ENCODE results near the gene NFKB1.
"Not testable (repeated sequence)": the region's sequence is repeated elsewhere in the genome, so short reads cannot be mapped to it uniquely, and the experiment has no call there.

The NFKB1 gene, protein sequence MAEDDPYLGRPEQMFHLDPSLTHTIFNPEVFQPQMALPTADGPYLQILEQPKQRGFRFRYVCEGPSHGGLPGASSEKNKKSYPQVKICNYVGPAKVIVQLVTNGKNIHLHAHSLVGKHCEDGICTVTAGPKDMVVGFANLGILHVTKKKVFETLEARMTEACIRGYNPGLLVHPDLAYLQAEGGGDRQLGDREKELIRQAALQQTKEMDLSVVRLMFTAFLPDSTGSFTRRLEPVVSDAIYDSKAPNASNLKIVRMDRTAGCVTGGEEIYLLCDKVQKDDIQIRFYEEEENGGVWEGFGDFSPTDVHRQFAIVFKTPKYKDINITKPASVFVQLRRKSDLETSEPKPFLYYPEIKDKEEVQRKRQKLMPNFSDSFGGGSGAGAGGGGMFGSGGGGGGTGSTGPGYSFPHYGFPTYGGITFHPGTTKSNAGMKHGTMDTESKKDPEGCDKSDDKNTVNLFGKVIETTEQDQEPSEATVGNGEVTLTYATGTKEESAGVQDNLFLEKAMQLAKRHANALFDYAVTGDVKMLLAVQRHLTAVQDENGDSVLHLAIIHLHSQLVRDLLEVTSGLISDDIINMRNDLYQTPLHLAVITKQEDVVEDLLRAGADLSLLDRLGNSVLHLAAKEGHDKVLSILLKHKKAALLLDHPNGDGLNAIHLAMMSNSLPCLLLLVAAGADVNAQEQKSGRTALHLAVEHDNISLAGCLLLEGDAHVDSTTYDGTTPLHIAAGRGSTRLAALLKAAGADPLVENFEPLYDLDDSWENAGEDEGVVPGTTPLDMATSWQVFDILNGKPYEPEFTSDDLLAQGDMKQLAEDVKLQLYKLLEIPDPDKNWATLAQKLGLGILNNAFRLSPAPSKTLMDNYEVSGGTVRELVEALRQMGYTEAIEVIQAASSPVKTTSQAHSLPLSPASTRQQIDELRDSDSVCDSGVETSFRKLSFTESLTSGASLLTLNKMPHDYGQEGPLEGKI

DNA sequence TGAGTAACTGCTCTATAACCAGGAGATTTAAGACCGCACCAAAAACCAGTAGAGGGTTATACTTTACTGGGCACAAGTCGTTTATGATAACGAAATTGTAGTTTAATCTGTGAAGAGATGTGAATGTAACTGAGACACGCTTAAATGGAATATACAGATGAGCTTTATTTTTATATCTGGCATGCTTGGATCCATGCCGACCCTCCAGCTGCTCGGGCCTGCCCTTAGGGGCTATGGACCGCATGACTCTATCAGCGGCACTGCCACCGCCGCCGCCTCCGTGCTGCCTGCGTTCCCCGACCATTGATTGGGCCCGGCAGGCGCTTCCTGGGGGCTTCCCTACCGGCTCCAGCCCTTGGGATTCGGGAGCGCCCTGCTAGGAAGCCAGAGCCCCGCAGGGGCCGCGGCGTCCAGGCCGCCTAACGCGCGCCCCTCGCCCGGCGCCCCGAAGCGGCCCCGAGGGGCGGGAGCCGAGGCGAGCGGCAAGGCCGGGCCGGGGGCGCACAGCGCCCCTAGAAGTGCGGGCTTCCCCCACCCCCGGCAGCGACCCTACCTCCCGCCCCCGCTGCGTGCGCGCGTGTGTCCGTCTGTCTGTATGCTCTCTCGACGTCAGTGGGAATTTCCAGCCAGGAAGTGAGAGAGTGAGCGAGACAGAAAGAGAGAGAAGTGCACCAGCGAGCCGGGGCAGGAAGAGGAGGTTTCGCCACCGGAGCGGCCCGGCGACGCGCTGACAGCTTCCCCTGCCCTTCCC is at the start of gene NFKB1:
TSS of gene NFKB1 (plus strand) at position 664 of the 751 bp plus-strand sequence. CDS start 24,160 bp downstream, outside the sequence.
- DNase-seq = peak; percentile 93

GRCh38 chr4:102452854-102453253 is 48.3 kb upstream of the NFKB1 start:
- no peak for DNase-seq

DNA sequence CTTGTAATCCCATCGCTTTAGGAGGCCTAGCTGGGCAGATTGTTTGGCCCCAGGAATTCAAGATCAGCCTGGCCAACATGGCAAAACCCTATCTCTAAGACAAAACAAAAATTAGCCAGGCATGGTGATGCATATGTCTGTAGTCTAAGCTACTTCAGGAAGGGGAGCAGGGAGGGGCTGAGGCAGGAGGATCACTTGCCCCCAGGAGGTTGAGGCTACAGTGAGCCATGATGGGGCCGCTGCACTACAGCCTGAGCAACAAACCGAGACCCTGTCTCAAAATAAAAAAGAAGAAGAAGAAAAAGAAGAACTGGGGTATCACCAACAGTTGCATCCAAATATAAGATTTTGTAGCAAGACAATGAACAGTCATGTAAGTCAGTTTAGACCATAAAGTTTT is 47.3 kb upstream of the NFKB1 start:
- no peak for DNase-seq

- no peak for DNase-seq
Observed at GRCh38 chr4:102454268-102454667, 46.9 kb upstream of the NFKB1 start.

DNA sequence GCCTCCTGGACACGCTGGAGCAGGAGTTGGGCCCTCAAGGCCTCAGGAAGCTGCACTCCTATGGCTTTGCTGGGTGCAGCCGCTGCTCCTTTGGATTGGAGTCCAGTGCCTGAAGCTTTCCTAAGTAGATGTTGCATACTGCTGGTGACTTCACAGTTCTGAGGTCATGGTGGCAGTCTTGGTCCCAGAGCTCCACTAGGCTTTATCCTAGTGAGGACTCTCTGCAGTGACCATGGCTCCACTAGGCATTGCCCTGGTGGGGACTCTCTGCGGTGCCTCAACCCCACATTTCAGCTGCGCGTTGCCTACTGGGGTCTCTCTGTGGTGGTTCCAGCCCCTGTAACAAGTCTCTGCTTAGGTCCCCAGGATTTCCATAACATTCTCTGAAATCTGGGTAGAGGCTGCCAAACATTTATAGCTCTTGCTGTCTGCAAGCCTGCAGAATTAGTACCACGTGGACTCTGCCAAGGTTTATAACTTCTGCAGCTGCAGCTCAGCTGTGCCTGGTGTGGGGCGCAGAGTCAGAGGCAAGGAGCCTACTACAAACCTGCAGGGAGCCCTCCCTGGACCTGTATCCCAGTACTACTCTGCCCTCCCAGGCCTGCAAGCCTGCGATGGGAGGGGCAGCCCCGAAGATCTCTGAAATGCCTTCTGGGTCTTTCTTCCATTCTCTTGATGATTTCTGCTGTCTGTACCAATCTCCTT is 46.0 kb upstream of the NFKB1 start:
- DNase-seq = no peak

GRCh38 chr4:102455750-102456149 is 45.4 kb upstream of the NFKB1 start:
- DNase-seq = no peak

GRCh38 chr4:102466298-102466697 is 34.9 kb upstream of the NFKB1 start:
- no peak for DNase-seq

GRCh38 chr4:102469806-102470205 is 31.4 kb upstream of the NFKB1 start:
- no peak for DNase-seq

- no peak for DNase-seq
Observed at GRCh38 chr4:102472441-102473013, 28.6 kb upstream of the NFKB1 start.

GRCh38 chr4:102473476-102473875 is 27.7 kb upstream of the NFKB1 start:
- no peak for DNase-seq

- DNase-seq = no peak
Observed at GRCh38 chr4:102474736-102475504, 26.2 kb upstream of the NFKB1 start.

- DNase-seq = no peak
Observed at GRCh38 chr4:102477657-102478056, 23.5 kb upstream of the NFKB1 start.

GRCh38 chr4:102478186-102478585 is 23.0 kb upstream of the NFKB1 start:
- no peak for DNase-seq

GRCh38 chr4:102479832-102480231 is 21.3 kb upstream of the NFKB1 start:
- not testable (repeated sequence) for DNase-seq

DNA sequence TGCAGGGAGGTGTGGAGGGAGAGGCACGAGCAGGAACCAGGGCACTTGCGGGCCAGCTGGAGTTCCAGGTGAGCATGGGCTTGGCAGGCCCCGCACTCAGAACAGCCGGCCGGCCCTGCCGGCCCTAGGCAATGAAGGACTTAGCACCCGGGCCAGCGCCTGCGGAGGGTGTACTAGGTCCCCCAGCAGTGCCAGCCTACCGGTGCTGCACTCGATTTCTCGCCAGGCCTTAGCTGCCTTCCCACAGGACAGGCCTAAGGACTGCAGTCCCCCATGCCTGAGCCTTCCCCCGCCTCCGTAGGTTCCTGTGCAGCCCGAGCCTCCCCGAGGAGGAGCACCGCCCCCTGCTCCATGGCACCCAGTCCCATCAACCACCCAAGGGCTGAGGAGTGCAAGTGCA is 18.0 kb upstream of the NFKB1 start:
- DNase-seq = no peak

GRCh38 chr4:102483990-102484692 is 17.0 kb upstream of the NFKB1 start:
- DNase-seq = not testable (repeated sequence)

GRCh38 chr4:102492531-102493241 is 8.5 kb upstream of the NFKB1 start:
- no peak for DNase-seq

DNA sequence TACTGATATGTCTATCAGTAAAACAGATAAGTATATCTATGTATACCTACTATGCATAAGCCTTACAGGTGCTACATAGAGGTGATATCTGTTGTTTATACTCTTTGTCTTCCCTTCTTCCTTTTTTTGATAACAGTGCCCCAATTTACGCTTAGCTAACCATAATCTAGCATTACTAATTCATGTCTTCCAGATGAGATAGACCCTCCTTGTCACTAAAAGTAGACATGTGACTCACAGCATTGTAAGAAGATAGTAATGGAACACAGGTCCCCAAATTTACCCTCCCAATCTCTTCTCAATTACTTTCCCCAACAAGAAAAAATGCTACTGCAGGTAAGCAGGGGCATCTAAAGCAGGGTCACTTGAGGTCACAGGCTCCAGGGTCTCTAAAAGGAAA is 7.9 kb upstream of the NFKB1 start:
- DNase-seq = no peak

- DNase-seq = no peak
Observed at GRCh38 chr4:102493794-102494193, 7.4 kb upstream of the NFKB1 start.

- no peak for DNase-seq
Observed at GRCh38 chr4:102494603-102495002, 6.6 kb upstream of the NFKB1 start.

Data from CD4-positive, alpha-beta T cell treated with Interleukin-12 subunit alpha and Interleukin-12 subunit beta, for 1 hour (primary cell).